ENCODE measurements around the gene GUCY2C. TPM values are rescaled to one million over a fixed set of nuclear protein-coding genes. Genes with fewer than 3 reads are reported as not detected.

GUCY2C gene
- total RNA-seq, 1 donor from 2014 or later, result not detected

- H3K36me3 Mint-ChIP-seq (ENCODE audit: unreplicated experiment), result no peaks in the 10 kb centered on the region
- TF ChIP-seq, protein P1, sequence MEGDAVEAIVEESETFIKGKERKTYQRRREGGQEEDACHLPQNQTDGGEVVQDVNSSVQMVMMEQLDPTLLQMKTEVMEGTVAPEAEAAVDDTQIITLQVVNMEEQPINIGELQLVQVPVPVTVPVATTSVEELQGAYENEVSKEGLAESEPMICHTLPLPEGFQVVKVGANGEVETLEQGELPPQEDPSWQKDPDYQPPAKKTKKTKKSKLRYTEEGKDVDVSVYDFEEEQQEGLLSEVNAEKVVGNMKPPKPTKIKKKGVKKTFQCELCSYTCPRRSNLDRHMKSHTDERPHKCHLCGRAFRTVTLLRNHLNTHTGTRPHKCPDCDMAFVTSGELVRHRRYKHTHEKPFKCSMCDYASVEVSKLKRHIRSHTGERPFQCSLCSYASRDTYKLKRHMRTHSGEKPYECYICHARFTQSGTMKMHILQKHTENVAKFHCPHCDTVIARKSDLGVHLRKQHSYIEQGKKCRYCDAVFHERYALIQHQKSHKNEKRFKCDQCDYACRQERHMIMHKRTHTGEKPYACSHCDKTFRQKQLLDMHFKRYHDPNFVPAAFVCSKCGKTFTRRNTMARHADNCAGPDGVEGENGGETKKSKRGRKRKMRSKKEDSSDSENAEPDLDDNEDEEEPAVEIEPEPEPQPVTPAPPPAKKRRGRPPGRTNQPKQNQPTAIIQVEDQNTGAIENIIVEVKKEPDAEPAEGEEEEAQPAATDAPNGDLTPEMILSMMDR (IDR thresholded peaks at IDR 0.05), result no peak
- peaks cover 25% of the 10 kb centered on the region for H3K27me3 Mint-ChIP-seq (ENCODE audit: unreplicated experiment)
- H3K9me3 Mint-ChIP-seq (ENCODE audit: unreplicated experiment), result no peaks in the 10 kb centered on the region
- no peak overlapping the region for H3K4me3 Mint-ChIP-seq (ENCODE audit: unreplicated experiment)
- DNase-seq (ENCODE audit: extremely low spot score, unreplicated experiment), result no peak
- H3K27ac Mint-ChIP-seq (ENCODE audit: unreplicated experiment), result no peak overlapping the region
- H3K4me1 Mint-ChIP-seq (ENCODE audit: unreplicated experiment), result no peaks in the 10 kb centered on the region
Measured at GRCh38 chr12:14694970-14695369, 1.4 kb downstream of the GUCY2C start.

GRCh38 chr12:14694145-14694714, 2.2 kb downstream of the GUCY2C start:
- H3K4me1 Mint-ChIP-seq (ENCODE audit: unreplicated experiment), result no peaks in the 10 kb centered on the region
- no peaks in the 10 kb centered on the region for H3K36me3 Mint-ChIP-seq (ENCODE audit: unreplicated experiment)
- H3K27me3 Mint-ChIP-seq (ENCODE audit: unreplicated experiment), result peaks cover 25% of the 10 kb centered on the region
- no peak overlapping the region for H3K27ac Mint-ChIP-seq (ENCODE audit: unreplicated experiment)
- no peak for DNase-seq (ENCODE audit: extremely low spot score, unreplicated experiment)
- H3K9me3 Mint-ChIP-seq (ENCODE audit: unreplicated experiment), result no peaks in the 10 kb centered on the region
- TF ChIP-seq, protein P1 (IDR thresholded peaks at IDR 0.05), result no peak
- H3K4me3 Mint-ChIP-seq (ENCODE audit: unreplicated experiment), result no peak overlapping the region

GRCh38 chr12:14693116-14693515, 3.3 kb downstream of the GUCY2C start:
- Mint-ChIP-seq H3K27ac (ENCODE audit: unreplicated experiment) (no peak overlapping the region), H3K27me3 (ENCODE audit: unreplicated experiment) (peaks cover 20% of the 10 kb centered on the region), H3K36me3 (ENCODE audit: unreplicated experiment) (no peaks in the 10 kb centered on the region), H3K4me1 (ENCODE audit: unreplicated experiment) (no peaks in the 10 kb centered on the region), H3K4me3 (ENCODE audit: unreplicated experiment) (no peak overlapping the region), H3K9me3 (ENCODE audit: unreplicated experiment) (no peaks in the 10 kb centered on the region)
- TF ChIP-seq, protein P1 (IDR thresholded peaks at IDR 0.05), result no peak
- no peak for DNase-seq (ENCODE audit: extremely low spot score, unreplicated experiment)

DNA sequence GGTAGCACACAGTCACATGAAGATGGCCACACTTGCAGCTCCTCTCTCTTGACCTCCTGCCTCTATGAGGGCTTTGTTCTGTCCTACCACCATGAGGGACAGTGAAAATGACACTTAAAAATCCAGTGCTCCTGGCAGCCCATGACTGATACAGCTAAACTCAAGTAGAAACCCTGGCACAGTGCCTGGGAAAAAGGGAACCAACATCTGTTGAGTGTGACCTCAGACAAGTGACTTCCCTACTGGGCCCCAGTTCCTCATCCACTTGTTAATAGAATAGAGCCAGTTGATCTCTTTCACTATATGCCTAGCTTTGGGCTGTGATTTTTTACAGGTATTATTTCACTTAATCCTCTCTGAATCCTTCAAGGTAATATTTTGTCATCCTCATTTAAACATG, 4.8 kb downstream of the GUCY2C start:
- DNase-seq (ENCODE audit: extremely low spot score, unreplicated experiment), result no peak
- Mint-ChIP-seq H3K4me1 (ENCODE audit: unreplicated experiment) (no peaks in the 10 kb centered on the region), H3K36me3 (ENCODE audit: unreplicated experiment) (no peaks in the 10 kb centered on the region), H3K27ac (ENCODE audit: unreplicated experiment) (no peak overlapping the region), H3K27me3 (ENCODE audit: unreplicated experiment) (peaks cover 20% of the 10 kb centered on the region), H3K9me3 (ENCODE audit: unreplicated experiment) (no peaks in the 10 kb centered on the region), H3K4me3 (ENCODE audit: unreplicated experiment) (no peak overlapping the region)
- TF ChIP-seq, protein P1 (IDR thresholded peaks at IDR 0.05), result no peak

- Mint-ChIP-seq H3K4me3 (ENCODE audit: unreplicated experiment) (no peak overlapping the region), H3K4me1 (ENCODE audit: unreplicated experiment) (no peaks in the 10 kb centered on the region), H3K27me3 (ENCODE audit: unreplicated experiment) (peaks cover 20% of the 10 kb centered on the region), H3K27ac (ENCODE audit: unreplicated experiment) (no peak overlapping the region), H3K36me3 (ENCODE audit: unreplicated experiment) (no peaks in the 10 kb centered on the region), H3K9me3 (ENCODE audit: unreplicated experiment) (no peaks in the 10 kb centered on the region)
- TF ChIP-seq, protein P1 (IDR thresholded peaks at IDR 0.05), result no peak
- no peak for DNase-seq (ENCODE audit: extremely low spot score, unreplicated experiment)
Measured at GRCh38 chr12:14689996-14690395, 6.4 kb downstream of the GUCY2C start.

Measured in osteocyte (in vitro differentiated cells).